EL (cell line): ENCODE results near the gene MGMT.

ENCODE experiments used
- DNase-seq: peaks from one replicate; pipeline ENCODE4 v3.0.0-alpha.2; 2016

MGMT gene

DNA sequence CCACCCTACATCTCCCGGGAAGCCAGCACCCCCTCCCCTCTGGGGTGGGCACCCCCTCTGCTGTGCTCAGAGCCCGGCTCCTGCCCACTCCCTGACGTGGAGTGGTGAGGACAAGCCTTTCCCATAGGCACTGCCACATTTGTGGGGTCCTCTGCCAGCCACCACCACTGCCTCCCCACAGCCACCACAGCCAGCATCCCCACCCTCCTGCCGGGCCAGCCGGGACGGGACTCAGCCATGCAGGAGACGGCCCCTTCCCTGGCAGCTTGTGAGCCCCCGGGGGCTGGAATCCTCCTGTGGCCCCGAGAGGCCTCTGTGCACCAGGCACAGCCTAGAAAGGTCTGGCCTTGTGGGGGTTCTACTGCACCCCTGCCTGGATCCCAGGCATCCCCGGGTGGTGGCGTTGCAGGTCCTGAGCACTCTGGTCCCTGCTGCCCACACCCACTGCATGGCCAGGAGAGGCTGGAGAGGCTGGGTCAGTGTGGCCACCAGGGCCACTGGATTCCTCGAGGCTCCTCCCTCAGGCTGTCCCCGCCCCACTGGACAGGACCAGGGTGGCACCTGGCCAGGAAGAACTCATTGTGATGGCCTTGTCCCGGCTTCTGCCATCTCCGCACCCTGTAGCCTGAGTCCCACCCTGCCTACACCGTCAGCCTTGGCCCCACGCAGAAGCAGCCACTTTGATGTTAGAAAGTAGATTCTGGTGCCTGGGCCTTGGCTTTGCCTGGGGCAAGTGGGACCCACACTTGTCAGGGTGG, 349.0 kb downstream of the MGMT start:
- no peak for DNase-seq

- DNase-seq: no peak
Observed at GRCh38 chr10:129816656-129817045, 349.6 kb downstream of the MGMT start.
